Activated CD4-positive, alpha-beta T cell treated with anti-CD3 and anti-CD28 coated beads for 1 hour (primary cell): ENCODE measurements around the gene OR52N2.

Experiments used
- DNase-seq: peaks from one replicate; pipeline ENCODE4 v3.0.0-alpha.2; 2020

OR52N2 gene

GRCh38 chr11:5808500-5809121 is at the start of gene OR52N2:
TSS of gene OR52N2 (plus strand) at chr11:5808924. CDS start at chr11:5820336, 11,412 bp downstream.
- peak; percentile 52 for DNase-seq

GRCh38 chr11:5767056-5767455 is 41.7 kb upstream of the OR52N2 start:
- DNase-seq, result no peak

DNA sequence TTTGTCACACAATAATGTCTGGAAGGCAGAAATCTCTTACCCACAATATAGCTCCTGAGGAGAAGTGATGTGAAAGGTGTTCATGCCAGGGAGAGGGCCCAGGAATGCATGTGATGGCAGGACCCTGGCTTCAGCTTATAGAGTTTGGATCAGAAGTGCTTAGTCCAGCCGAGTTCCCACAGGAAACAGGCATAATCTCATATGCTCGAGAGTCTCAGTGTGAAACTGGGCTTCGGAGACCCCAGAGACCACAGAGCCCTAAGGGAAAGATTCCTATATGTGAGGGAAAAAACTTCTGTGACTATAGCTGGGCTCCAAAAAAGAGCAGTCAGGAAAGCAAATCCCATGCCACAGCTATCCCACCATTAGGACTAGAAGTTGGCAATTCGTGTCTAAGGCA is 25.5 kb upstream of the OR52N2 start, which contains the start of gene OR52N5:
Gene OR52N5 (minus strand): TSS at position 101 of the 400 bp plus-strand sequence. CDS start 4,721 bp downstream, outside the sequence.
- DNase-seq, result no peak

- DNase-seq, result no peak
These were observed 17.6 kb upstream of the OR52N2 start, which contains the start of gene OR52N1 for GRCh38 chr11:5791165-5791564. TSS of gene OR52N1 (minus strand) at chr11:5791265. CDS start at chr11:5788816, 2,449 bp downstream.

GRCh38 chr11:5796541-5796940 is 12.2 kb upstream of the OR52N2 start:
- no peak for DNase-seq

GRCh38 chr11:5803982-5804381 is 4.7 kb upstream of the OR52N2 start:
- DNase-seq, result no peak

GRCh38 chr11:5807580-5807979 is 1.1 kb upstream of the OR52N2 start:
- DNase-seq, result no peak

DNA sequence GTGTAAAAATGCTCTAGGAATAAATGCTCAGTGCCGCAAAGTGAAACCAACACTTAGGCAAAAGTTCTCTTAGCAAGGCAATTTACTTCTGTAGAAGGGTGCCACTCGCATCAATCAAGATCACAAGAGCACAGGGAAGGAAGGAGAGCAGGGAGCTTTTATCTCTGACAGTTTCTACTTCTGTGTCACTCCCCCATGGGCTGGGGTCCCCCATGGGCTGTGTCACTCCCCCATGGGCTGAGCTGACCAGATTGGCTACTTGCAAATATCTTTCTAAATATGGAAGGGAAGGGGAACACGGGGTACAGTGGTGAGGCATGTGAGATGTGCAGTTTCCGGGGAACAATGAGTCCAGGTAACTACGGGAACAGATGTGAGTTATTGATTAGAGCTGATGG is 397 bp downstream of the OR52N2 start:
- DNase-seq, result no peak

DNA sequence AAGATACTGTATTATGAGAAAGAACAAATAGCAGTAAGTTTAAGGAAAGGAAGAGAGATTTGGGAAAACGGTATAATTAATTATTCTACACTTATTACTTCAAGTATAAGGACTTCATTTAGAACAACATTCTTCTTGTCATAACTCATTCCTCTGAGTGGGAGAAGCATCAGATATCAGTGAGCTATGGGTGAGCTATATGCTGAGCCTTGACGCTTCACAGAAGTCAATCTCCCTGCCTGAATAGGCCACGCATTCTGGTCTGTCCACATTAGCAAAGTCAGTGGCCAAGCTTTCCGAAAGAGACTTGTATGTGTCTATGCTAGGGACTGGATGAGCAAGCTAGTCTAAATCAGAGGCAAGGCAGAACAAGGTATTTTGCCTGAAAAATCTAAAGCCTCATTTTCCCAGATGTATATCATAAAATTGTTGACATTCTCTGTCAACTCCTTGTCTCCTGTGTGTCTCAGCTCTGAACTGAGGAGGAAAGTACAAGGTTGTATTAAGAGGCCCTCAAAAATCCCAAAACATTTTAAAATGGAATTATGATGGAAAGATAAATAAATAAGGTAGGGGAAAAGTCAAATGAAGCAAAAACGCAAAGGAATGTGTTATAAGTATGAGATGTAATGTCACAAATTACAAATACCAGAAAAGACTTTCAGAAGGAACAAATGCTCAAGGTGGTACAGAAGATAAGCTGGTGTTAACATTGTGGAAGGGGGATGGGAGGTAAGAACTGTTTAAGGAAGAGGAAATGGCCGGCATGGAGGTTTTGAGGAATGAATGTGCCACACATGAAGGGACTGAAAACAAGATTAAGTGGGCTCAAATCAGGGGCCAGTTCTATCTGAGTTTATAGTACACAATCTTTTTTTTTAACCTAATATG is 1.4 kb downstream of the OR52N2 start:
- no peak for DNase-seq

DNA sequence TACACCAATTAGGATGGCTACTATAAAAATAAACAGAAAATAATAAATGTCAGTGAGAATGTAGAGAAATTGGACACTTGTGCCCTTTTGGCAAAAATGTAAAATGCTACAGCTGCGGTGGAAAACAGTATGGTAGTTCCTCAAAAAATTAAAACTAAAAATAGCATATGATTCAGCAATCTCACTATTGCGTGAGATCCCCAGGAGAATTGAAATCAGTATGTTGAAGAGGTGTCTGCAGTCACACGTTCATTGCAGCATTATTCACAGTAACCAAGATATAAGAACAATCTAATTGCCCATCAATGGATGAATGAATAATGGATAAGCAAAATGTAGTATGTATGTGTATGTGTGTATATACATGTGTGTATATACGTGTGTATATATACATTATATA is 6.8 kb downstream of the OR52N2 start:
- no peak for DNase-seq

- DNase-seq, result no peak
These were observed 9.6 kb downstream of the OR52N2 start for GRCh38 chr11:5818245-5818886.

- DNase-seq, result no peak
These were observed 22.6 kb downstream of the OR52N2 start for GRCh38 chr11:5831196-5831829.

GRCh38 chr11:5833446-5833845 is 24.7 kb downstream of the OR52N2 start:
- no peak for DNase-seq

DNA sequence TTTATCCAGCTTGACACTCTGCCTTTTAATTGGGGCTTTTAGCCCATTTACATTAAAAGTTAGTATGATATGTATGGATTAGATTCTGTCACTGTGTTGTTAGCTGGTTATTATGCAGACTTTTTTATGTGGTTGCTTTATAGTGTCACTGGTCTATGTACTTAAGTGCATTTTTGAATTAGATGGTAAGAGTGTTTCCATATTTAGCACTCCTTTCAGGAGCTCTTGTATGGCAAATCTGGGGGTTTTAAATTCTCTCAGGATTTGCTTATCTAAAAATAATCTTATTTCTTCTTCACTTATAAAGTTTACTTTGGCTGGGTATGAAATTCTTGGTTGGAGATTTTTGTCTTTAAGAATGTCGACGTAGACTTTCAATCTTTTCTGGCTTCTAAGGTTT is 29.0 kb downstream of the OR52N2 start:
- no peak for DNase-seq

- no peak for DNase-seq
These were observed 33.1 kb downstream of the OR52N2 start, which contains the start of gene OR52E6 for GRCh38 chr11:5841797-5842196. TSS of gene OR52E6 (minus strand) at chr11:5841897. CDS start at chr11:5841897, 0 bp downstream.

GRCh38 chr11:5846701-5847100 is 38.0 kb downstream of the OR52N2 start:
- no peak for DNase-seq

DNA sequence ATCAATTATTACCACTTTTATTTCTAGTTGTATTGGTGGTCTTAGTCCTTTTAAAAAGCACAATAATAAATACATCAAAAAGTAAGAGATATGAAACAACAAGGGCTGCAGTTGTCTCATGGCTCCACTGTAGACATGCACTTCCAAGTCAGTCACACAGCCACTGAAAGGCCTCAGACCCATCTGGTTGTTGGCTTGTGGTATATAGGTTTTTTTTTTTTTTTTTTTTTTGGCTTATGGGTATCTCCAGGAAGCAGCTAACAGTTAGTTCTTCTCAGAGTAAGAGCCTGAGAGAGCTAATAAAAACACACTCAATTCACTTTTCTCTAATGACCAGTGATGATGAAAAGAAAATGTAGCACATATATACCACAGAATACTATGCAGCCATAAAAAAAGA is 39.0 kb downstream of the OR52N2 start:
- no peak for DNase-seq

- DNase-seq, result no peak
These were observed 42.3 kb downstream of the OR52N2 start for GRCh38 chr11:5851002-5851401.

DNA sequence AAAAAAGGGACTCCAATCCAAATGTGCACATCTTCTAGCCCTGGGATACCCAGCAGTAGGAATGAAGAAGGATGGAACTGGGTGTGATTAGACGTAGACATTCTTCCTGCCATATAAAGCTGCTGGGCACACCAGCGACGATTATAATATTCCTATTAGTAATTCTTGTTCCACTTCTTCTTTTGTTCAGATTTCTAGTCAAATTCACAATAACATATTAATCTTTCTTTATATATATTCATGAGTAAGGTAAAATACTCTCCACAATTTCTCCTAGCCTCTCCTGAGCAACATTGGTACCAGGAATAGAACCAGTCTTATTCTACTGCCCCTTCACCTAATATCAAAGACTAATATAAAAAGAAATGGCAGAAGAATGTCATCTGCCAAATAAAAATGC is 48.9 kb downstream of the OR52N2 start, which contains the start of gene OR52E8:
Gene OR52E8 (minus strand): TSS at position 101 of the 400 bp plus-strand sequence. CDS start 0 bp downstream, at position 101.
- DNase-seq, result no peak

GRCh38 chr11:5865826-5866225 is 57.1 kb downstream of the OR52N2 start:
- no peak for DNase-seq
